GM23338 (cell line): ENCODE data around the gene SOWAHC. TPM values are rescaled to one million over a fixed set of nuclear protein-coding genes. Genes with fewer than 3 reads are reported as not detected.

Experiments used
- ATAC-seq: fragments of 200-7000 bp; cut with Tn5 transposase; 3 replicates; pipeline ENCODE4 v1.9.1; 2020
- DNase-seq: peaks from one replicate; pipeline ENCODE4 v3.0.0-alpha.2; 2015; ENCODE audit warnings: low spot score
- H2AFZ ChIP-seq: fragments of 200-600 bp; sonication (generic); 2 replicates; pipeline ENCODE4 v1.8.0; 2016; ENCODE audit warnings: antibody characterized with exemption, mild to moderate bottlenecking, moderate library complexity
- H3F3A ChIP-seq: fragments of 200-600 bp; sonication (generic); replicated peaks from 2 replicates; pipeline ENCODE4 v1.8.0; 2017; ENCODE audit warnings: antibody characterized with exemption, mixed run types, low read depth
- H3K27ac ChIP-seq: fragments of 200-600 bp; sonication (generic); 2 replicates; pipeline ENCODE4 v1.6.1; 2016; ENCODE audit warnings: low read depth
- H3K27me3 ChIP-seq: fragments of 200-600 bp; sonication (generic); 2 replicates; pipeline ENCODE4 v1.8.0; 2016; ENCODE audit warnings: mild to moderate bottlenecking, mixed run types, moderate library complexity; ENCODE audit not compliant: insufficient read depth
- H3K36me3 ChIP-seq: fragments of 200-600 bp; sonication (generic); 2 replicates; pipeline ENCODE4 v1.8.0; 2016; ENCODE audit warnings: mild to moderate bottlenecking; ENCODE audit not compliant: insufficient read depth
- H3K4me1 ChIP-seq: fragments of 200-600 bp; sonication (generic); 2 replicates; pipeline ENCODE4 v1.8.0; 2016; ENCODE audit warnings: mild to moderate bottlenecking, moderate library complexity; ENCODE audit not compliant: insufficient read depth
- H3K4me2 ChIP-seq: fragments of 200-600 bp; sonication (generic); 2 replicates; pipeline ENCODE4 v1.7.1; 2017; ENCODE audit warnings: mixed run types
- H3K4me3 ChIP-seq: fragments of 200-600 bp; sonication (generic); 2 replicates; pipeline ENCODE4 v1.6.1; 2016; ENCODE audit warnings: mixed run types
- H3K79me2 ChIP-seq: fragments of 200-600 bp; sonication (generic); replicated peaks from 2 replicates; pipeline ENCODE4 v1.8.0; 2017; ENCODE audit warnings: mild to moderate bottlenecking; ENCODE audit not compliant: insufficient read depth
- H3K9me2 ChIP-seq: fragments of 200-600 bp; sonication (generic); 2 replicates; pipeline ENCODE4 v1.8.0; 2017; ENCODE audit not compliant: insufficient read depth
- H4K20me1 ChIP-seq: fragments of 200-600 bp; sonication (generic); replicated peaks from 2 replicates; pipeline ENCODE4 v1.8.0; 2017; ENCODE audit warnings: mild to moderate bottlenecking; ENCODE audit not compliant: insufficient read depth
- H3K27ac Mint-ChIP-seq: 2 replicates; pipeline ENCODE4 v1.8.0; 2020; ENCODE audit warnings: inconsistent platforms, mild to moderate bottlenecking, moderate library complexity, mixed read lengths
- H3K27me3 Mint-ChIP-seq: 3 replicates; pipeline ENCODE4 v1.8.0; 2022; ENCODE audit warnings: low read depth, mild to moderate bottlenecking, moderate library complexity, mixed read lengths, inconsistent platforms; ENCODE audit not compliant: insufficient read depth, poor library complexity
- H3K36me3 Mint-ChIP-seq: 3 replicates; pipeline ENCODE4 v1.8.0; 2021; ENCODE audit warnings: low read depth, mild to moderate bottlenecking, inconsistent platforms, moderate library complexity, mixed read lengths
- H3K4me1 Mint-ChIP-seq: 3 replicates; pipeline ENCODE4 v1.8.0; 2020; ENCODE audit warnings: mild to moderate bottlenecking, inconsistent platforms, mixed read lengths
- H3K4me3 Mint-ChIP-seq: 3 replicates; pipeline ENCODE4 v1.8.0; 2021; ENCODE audit warnings: moderate library complexity, mild to moderate bottlenecking, inconsistent platforms, mixed read lengths
- H3K9me3 Mint-ChIP-seq: 3 replicates; pipeline ENCODE4 v1.8.0; 2020; ENCODE audit warnings: moderate library complexity, mild to moderate bottlenecking, inconsistent platforms, mixed read lengths
- EZH2phosphoT487 ChIP-seq: fragments of 200-600 bp; sonication (generic); IDR thresholded peaks from one replicate; pipeline ENCODE4 v1.8.1; 2018; ENCODE audit warnings: antibody characterized with exemption; ENCODE audit not compliant: unreplicated experiment
- JUNB ChIP-seq: IDR thresholded peaks from one replicate; pipeline ENCODE4 v1.6.1; 2016; ENCODE audit warnings: antibody characterized with exemption; ENCODE audit not compliant: unreplicated experiment
- NANOG ChIP-seq: IDR thresholded peaks from 2 replicates; pipeline ENCODE4 v1.6.1; 2016; ENCODE audit warnings: antibody characterized with exemption, borderline replicate concordance
- POLR2AphosphoS5 ChIP-seq: IDR thresholded peaks from 2 replicates; pipeline ENCODE4 v1.6.1; 2016; ENCODE audit warnings: antibody characterized with exemption, low read depth
- polyA plus RNA-seq: library from polyadenylated mRNA; unstranded; fragments of >200 nt; fragmentation: Nextera tagmentation; extraction: Ambion mirVana; gene quantifications from 2 replicates; pipeline ENCODE4 v1.2.1, GENCODE V29; 2016
- total RNA-seq: library from RNA; depleted of rRNA; stranded (reverse); fragments of >200 nt; shearing (Covaris generic); gene quantifications from 2 replicates; pipeline ENCODE4 v1.2.3, GENCODE V29; 2014
- TF ChIP-seq, protein P1 (sequence below): IDR thresholded peaks from 2 replicates; pipeline ENCODE4 v1.6.1; 2016; ENCODE audit warnings: antibody characterized with exemption
- TF ChIP-seq, protein P2 (sequence below): fragments of 250-450 bp; sonication (Bioruptor Pico); IDR thresholded peaks from 2 replicates; pipeline ENCODE4 v1.5.0; 2020; ENCODE audit warnings: mild to moderate bottlenecking, moderate library complexity
- TF ChIP-seq, protein P3 (sequence below): IDR thresholded peaks from one replicate; pipeline ENCODE4 v1.6.1; 2018; ENCODE audit warnings: antibody characterized with exemption; ENCODE audit not compliant: unreplicated experiment

Gene SOWAHC
- total and polyA plus RNA-seq, 2 experiments from 2014 or later, result 7.4 to 26.3 TPM

DNA sequence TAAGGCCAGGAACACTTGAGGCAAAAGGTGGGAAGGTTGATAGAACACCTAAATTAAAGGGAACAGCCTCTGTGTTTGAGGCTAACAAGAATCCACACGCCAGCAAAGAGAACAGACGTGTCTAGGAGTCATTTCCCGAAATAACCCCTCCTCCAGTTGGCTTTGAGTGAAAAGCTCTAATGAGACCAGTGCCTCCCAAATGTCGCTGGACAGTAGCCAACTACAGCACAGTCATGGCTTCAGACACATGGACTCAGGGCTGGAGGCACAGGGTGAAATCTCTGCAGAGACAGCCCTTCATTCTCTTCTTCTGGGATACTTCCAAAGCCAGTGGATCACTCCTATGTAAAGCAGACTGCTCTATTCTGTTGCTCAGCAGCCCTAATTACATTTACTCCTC lies 49.6 kb downstream of the SOWAHC start:
- ATAC-seq, result no peak
- Histone ChIP-seq H3K4me1 (peaks cover 7% of the 10 kb centered on the region; the same call in 1 of the 2 replicates), H3K79me2 (no peaks in the 10 kb centered on the region), H2AFZ (no peak overlapping the region), H4K20me1 (no peaks in the 10 kb centered on the region), H3F3A (no peaks in the 10 kb centered on the region), H3K27ac (no peak overlapping the region), H3K4me2 (no peak overlapping the region), H3K9me2 (peaks cover 4% of the 10 kb centered on the region; the same call in 1 of the 2 replicates), H3K36me3 (no peaks in the 10 kb centered on the region), H3K27me3 (no peaks in the 10 kb centered on the region), H3K4me3 (no peak overlapping the region)
- Mint-ChIP-seq H3K9me3 (no peaks in the 10 kb centered on the region; the same call in 2 of the 3 replicates), H3K36me3 (no peaks in the 10 kb centered on the region), H3K4me1 (peaks cover 10% of the 10 kb centered on the region), H3K27ac (no peak overlapping the region), H3K27me3 (no peaks in the 10 kb centered on the region), H3K4me3 (no peak overlapping the region)
- DNase-seq, result no peak
- no peak for TF ChIP-seq EZH2phosphoT487
- no peak for TF ChIP-seq JUNB
- no peak for TF ChIP-seq NANOG
- no peak for TF ChIP-seq POLR2AphosphoS5
- TF ChIP-seq, protein P1, sequence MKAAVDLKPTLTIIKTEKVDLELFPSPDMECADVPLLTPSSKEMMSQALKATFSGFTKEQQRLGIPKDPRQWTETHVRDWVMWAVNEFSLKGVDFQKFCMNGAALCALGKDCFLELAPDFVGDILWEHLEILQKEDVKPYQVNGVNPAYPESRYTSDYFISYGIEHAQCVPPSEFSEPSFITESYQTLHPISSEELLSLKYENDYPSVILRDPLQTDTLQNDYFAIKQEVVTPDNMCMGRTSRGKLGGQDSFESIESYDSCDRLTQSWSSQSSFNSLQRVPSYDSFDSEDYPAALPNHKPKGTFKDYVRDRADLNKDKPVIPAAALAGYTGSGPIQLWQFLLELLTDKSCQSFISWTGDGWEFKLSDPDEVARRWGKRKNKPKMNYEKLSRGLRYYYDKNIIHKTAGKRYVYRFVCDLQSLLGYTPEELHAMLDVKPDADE, result no peak
- TF ChIP-seq, protein P2, sequence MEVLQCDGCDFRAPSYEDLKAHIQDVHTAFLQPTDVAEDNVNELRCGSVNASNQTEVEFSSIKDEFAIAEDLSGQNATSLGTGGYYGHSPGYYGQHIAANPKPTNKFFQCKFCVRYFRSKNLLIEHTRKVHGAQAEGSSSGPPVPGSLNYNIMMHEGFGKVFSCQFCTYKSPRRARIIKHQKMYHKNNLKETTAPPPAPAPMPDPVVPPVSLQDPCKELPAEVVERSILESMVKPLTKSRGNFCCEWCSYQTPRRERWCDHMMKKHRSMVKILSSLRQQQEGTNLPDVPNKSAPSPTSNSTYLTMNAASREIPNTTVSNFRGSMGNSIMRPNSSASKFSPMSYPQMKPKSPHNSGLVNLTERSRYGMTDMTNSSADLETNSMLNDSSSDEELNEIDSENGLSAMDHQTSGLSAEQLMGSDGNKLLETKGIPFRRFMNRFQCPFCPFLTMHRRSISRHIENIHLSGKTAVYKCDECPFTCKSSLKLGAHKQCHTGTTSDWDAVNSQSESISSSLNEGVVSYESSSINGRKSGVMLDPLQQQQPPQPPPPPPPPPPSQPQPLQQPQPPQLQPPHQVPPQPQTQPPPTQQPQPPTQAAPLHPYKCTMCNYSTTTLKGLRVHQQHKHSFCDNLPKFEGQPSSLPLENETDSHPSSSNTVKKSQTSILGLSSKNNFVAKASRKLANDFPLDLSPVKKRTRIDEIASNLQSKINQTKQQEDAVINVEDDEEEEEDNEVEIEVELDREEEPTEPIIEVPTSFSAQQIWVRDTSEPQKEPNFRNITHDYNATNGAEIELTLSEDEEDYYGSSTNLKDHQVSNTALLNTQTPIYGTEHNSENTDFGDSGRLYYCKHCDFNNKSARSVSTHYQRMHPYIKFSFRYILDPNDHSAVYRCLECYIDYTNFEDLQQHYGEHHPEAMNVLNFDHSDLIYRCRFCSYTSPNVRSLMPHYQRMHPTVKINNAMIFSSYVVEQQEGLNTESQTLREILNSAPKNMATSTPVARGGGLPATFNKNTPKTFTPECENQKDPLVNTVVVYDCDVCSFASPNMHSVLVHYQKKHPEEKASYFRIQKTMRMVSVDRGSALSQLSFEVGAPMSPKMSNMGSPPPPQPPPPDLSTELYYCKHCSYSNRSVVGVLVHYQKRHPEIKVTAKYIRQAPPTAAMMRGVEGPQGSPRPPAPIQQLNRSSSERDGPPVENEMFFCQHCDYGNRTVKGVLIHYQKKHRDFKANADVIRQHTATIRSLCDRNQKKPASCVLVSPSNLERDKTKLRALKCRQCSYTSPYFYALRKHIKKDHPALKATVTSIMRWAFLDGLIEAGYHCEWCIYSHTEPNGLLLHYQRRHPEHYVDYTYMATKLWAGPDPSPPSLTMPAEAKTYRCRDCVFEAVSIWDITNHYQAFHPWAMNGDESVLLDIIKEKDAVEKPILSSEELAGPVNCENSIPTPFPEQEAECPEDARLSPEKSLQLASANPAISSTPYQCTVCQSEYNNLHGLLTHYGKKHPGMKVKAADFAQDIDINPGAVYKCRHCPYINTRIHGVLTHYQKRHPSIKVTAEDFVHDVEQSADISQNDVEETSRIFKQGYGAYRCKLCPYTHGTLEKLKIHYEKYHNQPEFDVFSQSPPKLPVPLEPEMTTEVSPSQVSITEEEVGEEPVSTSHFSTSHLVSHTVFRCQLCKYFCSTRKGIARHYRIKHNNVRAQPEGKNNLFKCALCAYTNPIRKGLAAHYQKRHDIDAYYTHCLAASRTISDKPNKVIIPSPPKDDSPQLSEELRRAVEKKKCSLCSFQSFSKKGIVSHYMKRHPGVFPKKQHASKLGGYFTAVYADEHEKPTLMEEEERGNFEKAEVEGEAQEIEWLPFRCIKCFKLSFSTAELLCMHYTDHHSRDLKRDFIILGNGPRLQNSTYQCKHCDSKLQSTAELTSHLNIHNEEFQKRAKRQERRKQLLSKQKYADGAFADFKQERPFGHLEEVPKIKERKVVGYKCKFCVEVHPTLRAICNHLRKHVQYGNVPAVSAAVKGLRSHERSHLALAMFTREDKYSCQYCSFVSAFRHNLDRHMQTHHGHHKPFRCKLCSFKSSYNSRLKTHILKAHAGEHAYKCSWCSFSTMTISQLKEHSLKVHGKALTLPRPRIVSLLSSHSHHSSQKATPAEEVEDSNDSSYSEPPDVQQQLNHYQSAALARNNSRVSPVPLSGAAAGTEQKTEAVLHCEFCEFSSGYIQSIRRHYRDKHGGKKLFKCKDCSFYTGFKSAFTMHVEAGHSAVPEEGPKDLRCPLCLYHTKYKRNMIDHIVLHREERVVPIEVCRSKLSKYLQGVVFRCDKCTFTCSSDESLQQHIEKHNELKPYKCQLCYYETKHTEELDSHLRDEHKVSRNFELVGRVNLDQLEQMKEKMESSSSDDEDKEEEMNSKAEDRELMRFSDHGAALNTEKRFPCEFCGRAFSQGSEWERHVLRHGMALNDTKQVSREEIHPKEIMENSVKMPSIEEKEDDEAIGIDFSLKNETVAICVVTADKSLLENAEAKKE, result no peak
- TF ChIP-seq, protein P3, sequence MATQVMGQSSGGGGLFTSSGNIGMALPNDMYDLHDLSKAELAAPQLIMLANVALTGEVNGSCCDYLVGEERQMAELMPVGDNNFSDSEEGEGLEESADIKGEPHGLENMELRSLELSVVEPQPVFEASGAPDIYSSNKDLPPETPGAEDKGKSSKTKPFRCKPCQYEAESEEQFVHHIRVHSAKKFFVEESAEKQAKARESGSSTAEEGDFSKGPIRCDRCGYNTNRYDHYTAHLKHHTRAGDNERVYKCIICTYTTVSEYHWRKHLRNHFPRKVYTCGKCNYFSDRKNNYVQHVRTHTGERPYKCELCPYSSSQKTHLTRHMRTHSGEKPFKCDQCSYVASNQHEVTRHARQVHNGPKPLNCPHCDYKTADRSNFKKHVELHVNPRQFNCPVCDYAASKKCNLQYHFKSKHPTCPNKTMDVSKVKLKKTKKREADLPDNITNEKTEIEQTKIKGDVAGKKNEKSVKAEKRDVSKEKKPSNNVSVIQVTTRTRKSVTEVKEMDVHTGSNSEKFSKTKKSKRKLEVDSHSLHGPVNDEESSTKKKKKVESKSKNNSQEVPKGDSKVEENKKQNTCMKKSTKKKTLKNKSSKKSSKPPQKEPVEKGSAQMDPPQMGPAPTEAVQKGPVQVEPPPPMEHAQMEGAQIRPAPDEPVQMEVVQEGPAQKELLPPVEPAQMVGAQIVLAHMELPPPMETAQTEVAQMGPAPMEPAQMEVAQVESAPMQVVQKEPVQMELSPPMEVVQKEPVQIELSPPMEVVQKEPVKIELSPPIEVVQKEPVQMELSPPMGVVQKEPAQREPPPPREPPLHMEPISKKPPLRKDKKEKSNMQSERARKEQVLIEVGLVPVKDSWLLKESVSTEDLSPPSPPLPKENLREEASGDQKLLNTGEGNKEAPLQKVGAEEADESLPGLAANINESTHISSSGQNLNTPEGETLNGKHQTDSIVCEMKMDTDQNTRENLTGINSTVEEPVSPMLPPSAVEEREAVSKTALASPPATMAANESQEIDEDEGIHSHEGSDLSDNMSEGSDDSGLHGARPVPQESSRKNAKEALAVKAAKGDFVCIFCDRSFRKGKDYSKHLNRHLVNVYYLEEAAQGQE, result no peak
